K562 (cell line): ENCODE data around the gene FBXL12. TPM values are rescaled to one million over a fixed set of nuclear protein-coding genes. Genes with fewer than 3 reads are reported as not detected.
A peak's percentile ranks its signal among the peaks of the same experiment; 100 is the strongest.

Source experiments
- BDP1 ChIP-seq: IDR thresholded peaks from 3 replicates; pipeline ENCODE4 v1.6.1; 2011; ENCODE audit not compliant: insufficient read length, insufficient read depth
- CSDE1 ChIP-seq, 2 experiments: fragments of 450-650 bp; IDR thresholded peaks; 2 replicates each; pipeline ENCODE4 v1.6.1; 2016; ENCODE audit warnings: mild to moderate bottlenecking in 1 of 2
- PHF21A ChIP-seq: fragments of 450-650 bp; IDR thresholded peaks from 2 replicates; pipeline ENCODE4 v1.6.1; 2017; ENCODE audit warnings: low read depth, borderline replicate concordance
- POLR2B ChIP-seq: fragments of 450-650 bp; IDR thresholded peaks from 2 replicates; pipeline ENCODE4 v1.6.1; 2018; ENCODE audit warnings: low read depth; ENCODE audit not compliant: partially characterized antibody
- PTBP1 ChIP-seq: fragments of 200-400 bp; formaldehyde crosslinking; IDR thresholded peaks from 2 replicates; pipeline ENCODE4 v1.6.1; 2017; ENCODE audit warnings: low read depth, low read length
- PURB ChIP-seq: sonication (generic); formaldehyde crosslinking; IDR thresholded peaks from 2 replicates; pipeline ENCODE4 v1.9.0; 2021; ENCODE audit warnings: low read depth, mild to moderate bottlenecking, missing genetic modification reagents
- RBBP5 ChIP-seq: fragments of 200-600 bp; sonication (generic); IDR thresholded peaks from 2 replicates; pipeline ENCODE4 v1.6.1; 2012; ENCODE audit warnings: borderline replicate concordance, mild to moderate bottlenecking, low read length, control low read depth, inconsistent platforms; ENCODE audit not compliant: insufficient read depth, poor library complexity, severe bottlenecking
- SP1 ChIP-seq: sonication (generic); formaldehyde crosslinking; IDR thresholded peaks from 2 replicates; pipeline ENCODE4 v1.8.1; 2022; ENCODE audit warnings: mild to moderate bottlenecking, missing genetic modification reagents
- TAF7 ChIP-seq: fragments of 450-650 bp; IDR thresholded peaks from 2 replicates; pipeline ENCODE4 v1.6.1; 2016; ENCODE audit warnings: missing genetic modification characterization, missing compliant biosample characterization
- TEAD1 ChIP-seq, 2 experiments: fragments of 450-650 bp in 1 of 2; sonication (generic) in 1 of 2; formaldehyde crosslinking; IDR thresholded peaks; 2 replicates each; pipeline versions ENCODE4 v1.4.0 to v1.8.0; 2020 to 2022; ENCODE audit warnings: mild to moderate bottlenecking in 2 of 2, missing genetic modification reagents in 1 of 2
- TEAD4 ChIP-seq, 2 experiments: sonication (generic) in 1 of 2; formaldehyde crosslinking in 1 of 2; IDR thresholded peaks; 2 replicates each; pipeline versions ENCODE4 v1.6.1 to v1.8.0; 2012 to 2022; ENCODE audit warnings: borderline replicate concordance in 1 of 2, inconsistent platforms in 1 of 2, low read length in 1 of 2, mild to moderate bottlenecking in 1 of 2, missing genetic modification reagents in 1 of 2
- TGIF2 ChIP-seq: sonication (generic); formaldehyde crosslinking; IDR thresholded peaks from 2 replicates; pipeline ENCODE4 v1.8.1; 2022; ENCODE audit warnings: mild to moderate bottlenecking, missing genetic modification reagents, moderate library complexity
- ZFX ChIP-seq: sonication (generic); formaldehyde crosslinking; IDR thresholded peaks from 2 replicates; pipeline ENCODE4 v1.8.0; 2022; ENCODE audit warnings: mild to moderate bottlenecking, missing genetic modification reagents, moderate library complexity
- ZNF212 ChIP-seq: fragments of 450-650 bp; formaldehyde crosslinking; IDR thresholded peaks from 2 replicates; pipeline ENCODE4 v1.4.0; 2020; ENCODE audit warnings: mild to moderate bottlenecking
- ZNF384 ChIP-seq: IDR thresholded peaks from 2 replicates; pipeline ENCODE4 v1.6.1; 2012; ENCODE audit warnings: low read depth, low read length, improper control_type of control experiment
- polyA plus RNA-seq, 8 experiments: library from polyadenylated mRNA; depleted of rRNA in 4 of 8; stranded (reverse) in 5 of 8; unstranded in 3 of 8; fragments of >200 nt; fragmentation: Nextera tagmentation in 2 of 8; fragmentation: Illumina TruSeq in 1 of 8; extraction: Ambion mirVana in 2 of 8; extraction: Trizol in 1 of 8; gene quantifications; 2 replicates each; pipeline versions ENCODE4 v1.2.1 to v1.2.3, GENCODE V29; 2011 to 2014; ENCODE audit warnings: inconsistent platforms in 1 of 8, missing spikeins in 1 of 8
- total RNA-seq, 7 experiments: library from RNA; depleted of rRNA in 6 of 7; stranded (reverse); fragments of >200 nt in 6 of 7; fragmentation: Illumina TruSeq in 2 of 7; extraction: Trizol in 2 of 7; gene quantifications; 2 replicates each; pipeline versions ENCODE4 v1.2.1 to v1.2.3, GENCODE V29; 2011 to 2021; ENCODE audit warnings: low replicate concordance in 1 of 7
- TF ChIP-seq, protein P1 (sequence below), 2 experiments: IDR thresholded peaks in 1 of 2; conservative IDR thresholded peaks in 1 of 2; 2 replicates each; pipeline ENCODE4 v1.6.1; 2016; ENCODE audit warnings: low read depth in 2 of 2, mild to moderate bottlenecking in 1 of 2, missing compliant biosample characterization in 1 of 2, missing genetic modification characterization in 1 of 2, moderate library complexity in 1 of 2
- TF ChIP-seq, protein P2 (sequence below), 2 experiments: fragments of 450-650 bp in 1 of 2; sonication (generic) in 1 of 2; formaldehyde crosslinking; conservative IDR thresholded peaks; 2 replicates each; pipeline versions ENCODE4 v1.4.0 to v1.8.1; 2020 to 2022; ENCODE audit warnings: mild to moderate bottlenecking in 1 of 2, missing genetic modification reagents in 1 of 2
- TF ChIP-seq, protein P3 (sequence below): sonication (generic); formaldehyde crosslinking; IDR thresholded peaks from 2 replicates; pipeline ENCODE4 v1.8.0; 2022; ENCODE audit warnings: missing genetic modification reagents, mild to moderate bottlenecking, moderate library complexity, borderline replicate concordance
- TF ChIP-seq, protein P4 (sequence below), 2 experiments: fragments of 450-650 bp; IDR thresholded peaks; 2 replicates each; pipeline ENCODE4 v1.6.1; 2016

The FBXL12 gene
- total and polyA plus RNA-seq, 9 of the 15 experiments (the other 6 are each of a cell fraction or from before 2014, with no cell fraction given) = 2.7 to 40.5 (median 26.5) TPM

DNA sequence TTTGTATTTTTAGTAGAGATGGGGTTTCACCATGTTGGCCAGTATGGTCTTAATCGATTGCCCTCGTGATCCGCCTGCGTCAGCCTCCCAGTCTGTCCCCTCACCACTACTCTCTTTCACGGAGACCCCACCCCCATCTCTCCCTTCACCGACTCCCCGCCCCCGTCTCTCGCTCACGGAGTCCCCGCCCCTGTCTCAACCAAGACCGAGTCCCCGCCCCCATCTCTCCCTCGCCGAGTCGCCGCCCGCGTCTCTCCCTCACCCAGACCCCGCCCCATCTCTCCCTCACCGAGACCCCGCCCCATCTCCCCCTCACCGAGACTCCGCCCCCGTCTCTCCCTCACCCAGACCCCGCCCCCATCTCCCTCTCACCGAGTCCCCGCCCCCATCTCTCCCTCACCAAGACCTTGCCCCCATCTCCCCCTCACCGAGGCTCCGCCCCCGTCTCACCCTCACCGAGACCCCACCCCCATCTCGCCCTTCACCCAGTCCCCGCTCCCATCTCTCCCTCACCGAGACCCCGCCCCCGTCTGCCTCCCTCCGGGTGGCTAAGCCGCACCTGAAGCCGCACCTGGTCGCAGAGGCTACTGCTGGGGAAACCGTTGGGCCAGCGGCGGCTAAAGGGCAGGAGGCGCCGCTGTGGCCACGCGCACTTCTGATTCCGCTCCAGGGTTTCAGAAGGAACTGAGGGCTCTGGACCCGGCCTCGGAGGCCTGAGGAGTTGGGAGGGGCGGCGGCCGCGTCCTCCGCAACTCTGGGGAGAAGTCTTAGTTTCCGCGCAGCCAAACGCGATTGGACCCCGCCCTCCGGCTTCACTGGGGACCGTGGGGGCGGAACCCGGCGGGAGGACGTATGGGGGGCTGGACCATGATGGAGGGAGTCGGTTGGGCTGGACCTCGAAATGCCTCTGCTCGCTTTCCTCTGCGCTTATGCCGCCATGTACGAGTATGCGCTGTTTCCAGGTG lies 33.2 kb downstream of the FBXL12 start (continued):
- TF ChIP-seq, protein P1, sequence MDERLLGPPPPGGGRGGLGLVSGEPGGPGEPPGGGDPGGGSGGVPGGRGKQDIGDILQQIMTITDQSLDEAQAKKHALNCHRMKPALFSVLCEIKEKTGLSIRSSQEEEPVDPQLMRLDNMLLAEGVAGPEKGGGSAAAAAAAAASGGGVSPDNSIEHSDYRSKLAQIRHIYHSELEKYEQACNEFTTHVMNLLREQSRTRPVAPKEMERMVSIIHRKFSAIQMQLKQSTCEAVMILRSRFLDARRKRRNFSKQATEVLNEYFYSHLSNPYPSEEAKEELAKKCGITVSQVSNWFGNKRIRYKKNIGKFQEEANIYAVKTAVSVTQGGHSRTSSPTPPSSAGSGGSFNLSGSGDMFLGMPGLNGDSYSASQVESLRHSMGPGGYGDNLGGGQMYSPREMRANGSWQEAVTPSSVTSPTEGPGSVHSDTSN (CRISPR knock-in tag; IDR thresholded peaks at IDR 0.05; ENCODE audit: low read depth) = no peak
- TF ChIP-seq, protein P1 (tag; conservative IDR thresholded peaks at IDR 0.05; ENCODE audit: low read depth) = no peak
- no peak for TF ChIP-seq PHF21A
- TF ChIP-seq ZFX (CRISPR knock-in tag) = peak; percentile 89
- TF ChIP-seq, protein P2, sequence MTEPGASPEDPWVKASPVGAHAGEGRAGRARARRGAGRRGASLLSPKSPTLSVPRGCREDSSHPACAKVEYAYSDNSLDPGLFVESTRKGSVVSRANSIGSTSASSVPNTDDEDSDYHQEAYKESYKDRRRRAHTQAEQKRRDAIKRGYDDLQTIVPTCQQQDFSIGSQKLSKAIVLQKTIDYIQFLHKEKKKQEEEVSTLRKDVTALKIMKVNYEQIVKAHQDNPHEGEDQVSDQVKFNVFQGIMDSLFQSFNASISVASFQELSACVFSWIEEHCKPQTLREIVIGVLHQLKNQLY (CRISPR knock-in tag; conservative IDR thresholded peaks at IDR 0.05) = no peak
- no peak for TF ChIP-seq PTBP1
- TF ChIP-seq ZNF212 = no peak
- TF ChIP-seq ZNF384 = no peak
- no peak for TF ChIP-seq TEAD4 (IDR thresholded peaks at IDR 0.05; ENCODE audit: low read length)
- TF ChIP-seq TEAD4 (CRISPR knock-in tag; IDR thresholded peaks at IDR 0.05; ENCODE audit: borderline replicate concordance) = no peak
- peak; percentile 37 for TF ChIP-seq RBBP5
- TF ChIP-seq, protein P3, sequence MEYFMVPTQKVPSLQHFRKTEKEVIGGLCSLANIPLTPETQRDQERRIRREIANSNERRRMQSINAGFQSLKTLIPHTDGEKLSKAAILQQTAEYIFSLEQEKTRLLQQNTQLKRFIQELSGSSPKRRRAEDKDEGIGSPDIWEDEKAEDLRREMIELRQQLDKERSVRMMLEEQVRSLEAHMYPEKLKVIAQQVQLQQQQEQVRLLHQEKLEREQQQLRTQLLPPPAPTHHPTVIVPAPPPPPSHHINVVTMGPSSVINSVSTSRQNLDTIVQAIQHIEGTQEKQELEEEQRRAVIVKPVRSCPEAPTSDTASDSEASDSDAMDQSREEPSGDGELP (CRISPR knock-in tag) = peak; percentile 73; the same call in 1 of the 2 replicates
- no peak for TF ChIP-seq BDP1
- peak; percentile 79 for TF ChIP-seq SP1 (CRISPR knock-in tag)
- TF ChIP-seq TAF7 (tag) = no peak; the same call in 1 of the 2 replicates
- TF ChIP-seq CSDE1 (IDR thresholded peaks at IDR 0.05) = no peak
- TF ChIP-seq POLR2B = peak; percentile 94
- TF ChIP-seq TEAD1 (CRISPR knock-in tag; IDR thresholded peaks at IDR 0.05) = peak in 1 of 2 experiments; percentile 72; a peak in 2 of 4 replicates
- TF ChIP-seq PURB (CRISPR knock-in tag) = no peak
- TF ChIP-seq, protein P4, sequence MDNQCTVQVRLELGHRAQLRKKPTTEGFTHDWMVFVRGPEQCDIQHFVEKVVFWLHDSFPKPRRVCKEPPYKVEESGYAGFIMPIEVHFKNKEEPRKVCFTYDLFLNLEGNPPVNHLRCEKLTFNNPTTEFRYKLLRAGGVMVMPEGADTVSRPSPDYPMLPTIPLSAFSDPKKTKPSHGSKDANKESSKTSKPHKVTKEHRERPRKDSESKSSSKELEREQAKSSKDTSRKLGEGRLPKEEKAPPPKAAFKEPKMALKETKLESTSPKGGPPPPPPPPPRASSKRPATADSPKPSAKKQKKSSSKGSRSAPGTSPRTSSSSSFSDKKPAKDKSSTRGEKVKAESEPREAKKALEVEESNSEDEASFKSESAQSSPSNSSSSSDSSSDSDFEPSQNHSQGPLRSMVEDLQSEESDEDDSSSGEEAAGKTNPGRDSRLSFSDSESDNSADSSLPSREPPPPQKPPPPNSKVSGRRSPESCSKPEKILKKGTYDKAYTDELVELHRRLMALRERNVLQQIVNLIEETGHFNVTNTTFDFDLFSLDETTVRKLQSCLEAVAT (IDR thresholded peaks at IDR 0.05) = peak in 1 of 2 experiments; percentile 59; a peak in 1 of 4 replicates
- TF ChIP-seq TGIF2 (CRISPR knock-in tag) = peak; percentile 46; the same call in 1 of the 2 replicates
